Activated CD8-positive, alpha-beta memory T cell treated with anti-CD3 and anti-CD28 coated beads, Interleukin-2, amount 50 U/mL, for 24 hours (primary cell): Measurements from ENCODE around the gene UVRAG.
"Not testable (repeated sequence)": the region's sequence is repeated elsewhere in the genome, so short reads cannot be mapped to it uniquely, and the experiment has no call there.

Experiments used
- DNase-seq: peaks from one replicate; pipeline ENCODE4 v3.0.0-alpha.2; 2020; ENCODE audit errors: extremely low read depth

UVRAG gene

DNA sequence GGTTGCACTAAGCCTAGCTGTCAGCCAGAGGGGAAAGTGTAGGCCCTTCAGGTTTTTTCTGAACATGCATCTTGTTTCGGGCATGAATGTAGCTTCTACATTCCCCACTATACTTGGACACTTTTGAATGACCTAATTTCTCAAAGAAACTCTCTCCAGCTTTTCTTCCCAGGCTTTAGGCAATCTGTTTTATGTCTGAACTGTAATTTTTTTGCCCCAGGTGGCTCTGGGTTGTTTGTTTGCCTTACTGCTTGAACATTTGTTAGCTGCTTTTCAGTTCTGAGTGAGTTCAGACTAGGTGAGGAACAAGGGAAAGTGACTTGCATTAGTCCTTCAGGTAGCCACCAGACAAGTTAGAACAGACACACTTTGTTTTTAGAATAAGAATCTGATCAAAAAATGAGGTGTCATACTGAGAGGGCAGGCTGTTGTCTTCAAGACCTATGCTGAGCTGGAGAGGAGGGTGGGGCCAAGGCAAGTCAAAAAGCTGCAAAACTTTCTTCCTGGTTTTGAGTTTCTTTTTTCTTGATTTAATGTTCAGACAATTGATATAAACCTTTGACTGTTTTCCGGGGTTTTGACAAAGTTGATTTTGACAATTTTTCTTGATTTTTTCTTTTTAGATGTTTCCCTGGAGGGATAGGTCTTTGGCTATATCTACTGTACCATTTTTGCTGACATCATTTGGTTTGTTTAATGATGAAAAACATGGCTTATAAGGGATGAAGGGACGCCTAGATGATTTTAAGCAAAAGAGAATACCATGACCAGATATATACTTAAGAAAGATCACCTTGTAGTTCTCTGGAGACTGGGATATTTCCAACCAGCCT, 208.4 kb downstream of the UVRAG start:
- DNase-seq: no peak

DNA sequence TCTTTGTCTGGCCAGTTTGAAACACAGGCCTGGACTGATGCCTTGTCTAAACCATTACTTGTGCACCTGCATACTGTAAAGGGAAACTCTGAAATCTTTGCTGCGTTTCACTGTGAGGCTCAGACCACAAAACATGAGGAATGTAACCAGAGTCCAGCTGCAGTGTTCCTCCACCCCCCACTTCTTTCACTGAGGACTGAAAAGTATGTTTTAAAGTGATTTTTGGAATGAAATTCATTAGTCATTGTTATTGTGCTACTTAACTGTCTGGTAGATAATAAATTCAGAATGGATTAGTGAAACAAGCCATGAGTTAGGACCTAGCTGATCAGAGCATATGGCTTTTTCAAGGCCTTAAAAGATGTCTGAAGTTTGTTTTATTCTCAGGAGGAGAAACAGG, 210.1 kb downstream of the UVRAG start:
- DNase-seq: no peak

DNA sequence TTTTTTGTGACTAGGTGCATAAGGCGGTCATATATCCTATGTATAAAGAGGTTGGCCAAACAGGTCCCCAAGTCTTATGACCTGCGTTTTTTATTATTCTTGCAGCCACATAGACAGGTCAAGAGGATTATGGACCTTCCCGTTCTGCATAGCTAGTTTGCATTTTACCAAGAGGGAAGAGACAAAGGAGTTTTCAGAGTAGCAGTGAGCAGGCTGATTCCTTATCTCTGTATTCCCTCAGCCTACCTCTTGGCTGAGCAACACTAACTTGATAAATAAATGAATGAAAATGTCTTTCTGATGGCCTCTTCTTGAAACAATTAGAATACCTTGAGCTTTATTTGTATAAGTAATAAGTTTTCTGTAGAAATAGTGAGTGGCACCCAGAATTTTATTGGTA, 210.8 kb downstream of the UVRAG start:
- DNase-seq: no peak

DNA sequence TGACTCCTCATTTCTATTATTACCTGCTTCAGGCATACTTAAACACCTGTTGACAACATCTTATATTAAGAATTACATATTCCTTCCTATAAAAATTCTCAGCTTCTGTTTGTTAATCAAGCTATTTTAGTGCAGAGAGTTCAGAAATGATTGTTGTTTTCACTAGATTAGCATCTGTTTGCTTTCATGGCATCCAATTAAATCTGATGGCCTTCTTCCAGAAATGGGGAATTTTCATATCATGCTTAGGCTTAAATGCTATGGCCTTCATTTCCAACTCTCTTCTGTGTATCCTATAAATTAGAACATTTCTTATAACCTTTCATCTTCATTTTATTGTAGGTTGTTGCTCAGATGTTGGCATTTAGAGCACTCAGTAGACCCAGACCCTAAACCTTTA, 211.3 kb downstream of the UVRAG start:
- DNase-seq: no peak

DNA sequence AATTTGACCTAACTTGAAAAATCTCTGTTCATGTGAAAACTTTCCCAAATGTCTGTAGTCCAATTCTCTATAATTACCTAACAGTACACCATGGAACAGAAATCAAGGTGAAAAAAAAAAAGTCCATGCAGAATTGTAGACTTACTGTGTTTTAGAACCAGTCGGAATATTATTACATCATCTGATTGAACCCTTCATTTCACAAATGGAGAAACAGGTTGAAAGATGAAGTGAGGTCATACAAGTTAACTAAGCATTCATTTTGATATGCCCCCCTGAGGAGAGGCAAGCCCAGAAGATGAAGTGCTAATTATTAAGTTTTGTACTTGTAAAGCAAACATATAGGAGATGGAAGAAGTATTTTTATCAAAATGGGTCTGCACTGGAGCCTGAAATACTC, 211.9 kb downstream of the UVRAG start:
- no peak for DNase-seq

DNA sequence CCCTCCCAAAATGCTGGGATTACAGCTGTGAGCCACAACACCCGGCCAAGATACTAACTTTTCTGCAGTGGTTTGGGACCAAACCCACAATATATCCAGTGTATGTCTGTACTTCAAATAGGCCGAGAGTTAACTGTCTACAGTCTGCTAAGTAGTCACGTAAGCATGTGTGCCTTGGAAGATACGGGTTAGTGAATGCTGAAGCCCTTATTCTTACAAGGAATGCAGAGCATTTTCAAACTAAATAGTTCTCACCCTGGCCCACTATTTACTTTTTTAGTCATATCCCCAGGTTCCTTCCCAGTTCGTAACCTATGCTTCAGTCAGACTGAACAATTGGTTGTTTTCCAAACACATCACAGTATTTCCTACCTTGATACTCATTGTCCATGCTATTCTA, 215.3 kb downstream of the UVRAG start:
- DNase-seq: no peak

DNA sequence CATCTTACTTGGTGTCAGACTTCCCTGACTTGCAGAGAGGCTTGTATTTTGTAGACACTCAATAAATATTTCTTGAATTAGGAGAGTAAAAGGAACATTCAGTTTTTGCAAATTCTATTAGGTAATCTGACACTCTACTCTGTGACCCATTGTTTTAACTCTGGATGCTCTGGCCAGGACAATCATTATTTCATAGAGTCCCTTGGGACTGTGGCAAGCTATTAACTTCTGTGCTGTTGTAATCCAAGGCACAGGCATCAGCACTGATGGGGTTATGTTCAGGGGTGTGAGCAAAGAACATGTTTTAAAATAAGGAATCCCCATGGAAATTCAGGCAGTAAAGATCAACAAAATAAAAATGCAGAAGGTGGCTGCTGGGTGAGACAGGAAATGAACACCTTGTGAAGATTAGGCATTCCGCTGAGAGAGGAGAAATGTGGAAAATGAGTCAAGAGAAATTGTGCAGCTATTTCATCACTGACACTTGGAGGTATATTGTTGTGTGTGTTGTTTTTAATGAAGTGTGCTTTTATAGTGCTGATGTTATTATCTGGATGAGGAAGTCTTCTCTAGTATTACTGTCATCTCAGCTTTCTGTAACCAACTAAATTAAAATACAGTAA, 216.1 kb downstream of the UVRAG start:
- DNase-seq: no peak

DNA sequence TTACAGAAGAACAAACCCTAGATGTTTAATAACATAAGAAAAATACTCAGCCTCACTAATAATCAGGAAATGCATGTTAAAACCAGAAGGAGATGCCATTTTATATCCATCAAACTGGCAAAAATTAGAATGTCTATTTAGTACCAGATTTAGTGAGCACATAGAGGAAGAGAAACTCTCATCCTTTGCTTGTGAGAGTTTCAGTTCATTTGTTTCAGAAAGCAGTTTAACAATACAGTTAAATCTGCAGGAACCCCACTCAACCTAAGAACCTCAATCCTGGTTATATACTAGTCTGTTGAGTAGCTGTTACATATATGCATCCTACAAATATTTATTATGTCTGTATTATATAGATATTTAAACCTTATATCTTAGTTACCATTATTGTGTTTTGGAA, 218.7 kb downstream of the UVRAG start:
- no peak for DNase-seq

DNA sequence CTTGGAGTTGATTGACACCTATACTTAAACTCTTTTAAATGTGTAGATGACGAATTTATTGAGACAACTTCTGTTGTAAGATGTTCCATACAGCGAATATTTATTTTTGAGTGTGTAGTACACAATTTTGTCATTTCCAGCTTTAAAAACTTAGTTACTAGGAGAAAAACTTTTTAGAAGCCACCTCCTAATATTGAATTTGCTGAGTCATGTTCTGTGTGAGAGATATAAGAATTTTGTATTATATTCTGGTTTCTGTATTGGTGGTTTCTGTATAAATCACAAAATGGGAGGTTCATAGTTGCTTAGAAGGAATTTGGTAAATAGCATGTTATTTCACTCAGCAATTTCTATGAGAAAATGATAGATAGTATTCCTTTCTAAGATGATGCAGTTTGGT, 220.0 kb downstream of the UVRAG start:
- no peak for DNase-seq

DNA sequence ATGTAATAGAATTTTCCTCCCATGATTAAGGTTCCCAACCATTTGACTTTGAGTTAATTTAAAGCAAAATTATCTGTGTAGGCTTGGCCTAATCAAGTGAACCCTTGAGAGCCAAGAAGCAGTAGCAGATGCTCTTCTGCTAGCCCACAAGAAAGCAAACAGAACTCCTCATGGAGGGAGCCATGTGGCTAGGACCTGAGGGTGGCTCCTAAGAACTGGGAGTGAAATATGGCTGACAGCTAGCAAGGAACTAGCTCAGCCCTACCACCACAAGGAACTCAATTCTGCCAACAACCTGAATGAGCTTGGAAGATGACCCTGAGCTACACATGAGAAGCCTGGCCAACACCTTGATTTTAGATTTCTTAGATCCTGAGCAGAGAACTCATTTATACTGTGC, 223.6 kb downstream of the UVRAG start:
- no peak for DNase-seq

DNA sequence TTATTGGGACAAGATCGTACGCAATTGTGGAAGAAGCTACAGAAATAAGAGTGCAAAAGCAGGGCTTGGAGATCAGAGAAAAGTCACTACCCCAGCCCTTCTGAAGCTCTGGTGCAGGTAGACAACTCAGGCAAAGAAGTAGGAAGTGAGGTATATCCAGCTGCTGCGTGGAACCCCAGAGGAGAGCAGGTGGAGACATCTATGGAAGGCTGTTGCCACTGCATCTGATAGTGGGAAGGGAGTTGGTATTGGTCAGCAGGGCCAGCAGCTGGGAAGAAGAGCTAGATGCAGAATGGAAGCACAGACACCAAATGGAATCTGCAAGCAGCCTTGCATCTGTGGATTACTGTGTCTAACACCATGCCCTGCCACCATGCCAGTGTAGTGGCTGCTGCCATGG, 226.2 kb downstream of the UVRAG start:
- DNase-seq: no peak

DNA sequence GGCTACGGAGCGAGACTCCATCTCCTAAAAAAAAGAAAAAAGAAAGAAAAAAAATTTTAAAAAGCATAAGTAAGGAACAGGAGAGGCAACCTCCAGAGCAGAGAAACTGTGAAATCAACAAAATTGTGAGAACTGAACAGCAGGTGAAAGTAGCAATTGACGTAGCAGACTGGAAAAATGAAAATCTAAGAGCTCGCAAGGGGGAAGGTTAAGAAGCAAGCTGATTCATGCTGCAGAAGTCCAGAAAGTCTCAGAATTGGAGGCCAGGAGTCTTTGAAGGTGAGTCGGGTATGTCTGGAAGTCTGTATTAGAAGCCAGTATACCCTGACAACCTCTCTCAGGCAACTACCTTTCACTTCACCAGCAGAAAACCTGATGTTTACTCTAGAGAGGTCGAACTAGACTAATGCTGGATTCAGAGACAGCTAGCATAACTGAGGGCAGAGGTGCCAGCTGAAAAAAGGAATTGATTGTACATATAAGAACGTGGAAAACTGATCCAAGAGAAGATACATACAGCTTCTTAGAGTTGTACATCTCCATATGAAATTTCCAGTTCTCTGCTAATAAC, 229.8 kb downstream of the UVRAG start:
- no peak for DNase-seq

DNA sequence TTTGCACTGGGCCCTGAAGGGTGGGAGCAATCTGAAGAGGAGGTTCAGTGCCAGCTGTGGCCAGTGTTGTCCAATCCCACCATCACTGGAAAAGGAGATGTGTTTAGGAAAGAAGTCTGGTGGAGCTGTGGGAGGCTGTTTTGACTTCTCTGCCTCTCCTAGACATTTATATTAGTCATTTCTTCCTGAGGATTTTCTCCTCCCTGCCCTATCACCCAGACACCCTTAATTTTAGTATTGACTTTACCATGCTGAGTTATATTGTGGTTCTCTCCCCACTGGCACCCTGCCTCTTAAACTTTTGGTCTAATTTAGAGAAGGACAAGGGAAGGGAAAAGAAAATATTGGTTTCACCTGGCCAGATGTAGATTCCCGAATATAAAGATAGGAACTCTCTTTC, 232.2 kb downstream of the UVRAG start:
- no peak for DNase-seq

DNA sequence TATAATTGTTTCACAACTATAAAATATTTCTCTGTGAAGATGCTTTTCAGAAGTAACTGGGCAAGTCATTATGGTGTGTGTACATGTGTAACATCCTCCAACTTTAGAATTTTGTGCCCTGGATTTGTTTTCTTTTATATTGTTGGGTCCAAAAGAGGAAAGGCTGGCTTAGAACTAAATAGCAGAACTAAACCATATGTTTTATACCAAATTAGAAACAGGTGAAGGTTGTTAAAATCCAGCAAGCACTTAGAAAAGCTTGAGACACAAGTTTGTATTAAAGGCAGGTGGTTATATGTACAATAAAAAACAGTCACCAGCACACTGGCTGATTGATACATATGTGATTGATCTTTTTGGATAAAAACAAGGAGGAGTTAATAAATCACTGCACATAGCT, 232.8 kb downstream of the UVRAG start:
- no peak for DNase-seq

DNA sequence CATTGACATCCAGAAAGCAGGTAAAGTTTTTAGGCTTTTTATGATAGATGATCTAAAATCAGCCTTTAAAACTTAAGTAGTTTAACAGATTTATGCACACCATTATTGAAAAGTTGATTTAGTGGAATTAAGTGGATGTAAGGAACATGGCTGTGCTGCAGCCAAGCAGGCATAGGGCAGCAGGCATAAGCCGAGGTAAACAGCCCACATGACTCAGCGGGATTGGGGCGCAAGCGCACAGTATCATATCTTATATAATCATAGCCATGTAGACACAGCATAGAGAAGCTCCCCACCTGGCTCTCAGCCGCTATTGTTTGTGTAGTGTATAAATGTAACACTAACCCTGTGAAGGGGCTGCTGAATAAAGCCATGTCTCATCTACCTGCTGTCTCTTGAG, 233.8 kb downstream of the UVRAG start:
- no peak for DNase-seq

DNA sequence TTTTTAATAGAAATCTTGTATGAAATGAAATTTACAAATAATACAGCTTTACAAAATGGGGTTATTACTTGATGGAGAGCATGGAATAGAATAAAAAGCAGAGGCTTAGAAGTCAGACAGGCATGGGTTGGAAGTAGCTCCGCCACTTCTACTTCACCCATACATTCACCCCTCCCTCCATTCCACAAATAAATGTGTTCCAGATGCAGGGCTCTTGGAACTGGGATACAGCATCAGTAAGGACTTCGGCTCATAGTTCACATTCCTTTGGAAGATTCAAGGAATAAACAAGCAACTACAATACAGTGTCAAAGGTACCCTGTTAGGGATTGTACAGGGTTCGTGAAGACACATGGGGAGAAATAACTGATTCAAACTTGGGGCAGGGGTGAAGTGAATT, 234.5 kb downstream of the UVRAG start:
- DNase-seq: no peak

DNA sequence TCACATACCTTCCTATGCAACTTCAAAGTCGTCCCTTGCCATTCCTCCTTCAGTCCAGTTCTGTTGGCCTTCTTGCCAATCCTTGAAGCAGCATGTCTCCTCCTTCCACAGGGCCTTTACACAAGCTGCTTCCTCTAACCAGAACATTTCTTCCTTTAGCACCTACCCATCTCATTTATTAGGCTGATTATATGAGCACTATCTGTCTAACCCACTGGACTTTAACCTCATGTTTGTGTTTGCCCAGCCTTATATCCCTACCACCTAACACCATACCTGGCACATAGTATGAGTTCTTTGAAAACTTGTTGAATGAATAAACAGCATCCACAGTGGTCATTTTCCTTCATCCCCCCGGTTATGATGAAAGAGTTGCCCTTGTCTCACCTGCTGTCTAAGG, 236.9 kb downstream of the UVRAG start:
- no peak for DNase-seq

DNA sequence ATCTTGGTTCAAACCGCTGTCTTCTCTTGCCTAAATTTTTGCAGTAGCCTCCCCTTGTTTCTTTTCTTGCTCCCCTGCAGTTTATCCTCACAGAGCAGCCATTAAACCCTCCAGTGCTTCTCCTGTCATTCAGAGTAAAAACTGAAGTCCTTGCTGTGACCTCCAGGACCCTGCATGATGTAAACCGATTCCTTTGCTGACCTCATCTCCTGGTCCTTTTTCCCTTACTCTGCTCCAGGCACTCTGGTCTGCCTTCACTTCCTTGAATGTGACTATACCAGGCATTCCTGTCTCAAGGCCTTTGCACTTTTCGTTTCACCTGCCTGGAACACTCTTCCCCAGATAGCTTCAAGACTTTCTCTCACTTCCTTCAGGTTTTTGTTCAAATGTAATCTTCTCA, 239.3 kb downstream of the UVRAG start:
- DNase-seq: no peak

DNA sequence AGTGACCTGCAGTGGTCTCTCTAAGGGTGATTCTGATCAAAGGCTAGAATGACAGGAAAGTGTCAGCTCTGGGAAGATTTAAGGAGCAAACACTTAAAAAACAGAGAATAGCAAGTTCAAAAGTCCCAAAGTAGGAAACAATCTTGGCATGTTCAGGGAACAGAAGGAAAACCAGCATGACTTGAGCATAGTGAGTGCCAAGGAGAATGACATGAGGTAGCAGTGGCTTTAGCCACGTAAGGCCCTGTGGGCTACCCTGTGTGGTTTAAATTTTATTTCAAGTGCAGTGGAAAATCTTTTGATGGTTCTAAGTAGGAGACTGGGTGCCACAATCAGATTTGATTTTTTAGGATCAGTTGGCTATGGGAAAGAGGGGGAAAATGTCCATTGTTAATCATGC, 241.9 kb downstream of the UVRAG start:
- DNase-seq: no peak

DNA sequence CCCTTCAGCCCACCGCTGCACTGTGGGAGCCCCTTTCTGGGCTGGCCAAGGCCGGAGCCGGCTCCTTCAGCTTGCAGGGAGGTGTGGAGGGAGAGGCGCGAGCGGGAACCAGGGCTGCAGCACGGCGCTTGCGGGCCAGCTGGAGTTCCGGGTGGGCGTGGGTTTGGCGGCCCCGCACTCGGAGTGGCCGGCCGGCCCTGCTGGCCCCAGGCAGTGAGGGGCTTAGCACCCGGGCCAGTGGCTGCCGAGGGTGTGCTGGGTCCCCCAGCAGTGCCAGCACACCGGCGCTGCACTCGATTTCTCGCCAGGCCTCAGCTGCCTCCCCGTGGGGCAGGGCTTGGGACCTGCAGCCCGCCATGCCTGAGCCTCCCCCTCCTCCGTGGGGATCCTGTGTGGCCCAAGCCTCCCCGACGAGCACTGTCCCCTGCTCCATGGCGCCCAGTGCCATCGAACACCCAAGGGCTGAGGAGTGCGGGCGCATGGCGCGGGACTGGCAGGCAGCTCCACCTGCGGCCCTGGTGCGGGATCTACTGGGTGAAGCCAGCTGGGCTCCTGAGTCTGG, 245.5 kb downstream of the UVRAG start:
- not testable (repeated sequence) for DNase-seq

DNA sequence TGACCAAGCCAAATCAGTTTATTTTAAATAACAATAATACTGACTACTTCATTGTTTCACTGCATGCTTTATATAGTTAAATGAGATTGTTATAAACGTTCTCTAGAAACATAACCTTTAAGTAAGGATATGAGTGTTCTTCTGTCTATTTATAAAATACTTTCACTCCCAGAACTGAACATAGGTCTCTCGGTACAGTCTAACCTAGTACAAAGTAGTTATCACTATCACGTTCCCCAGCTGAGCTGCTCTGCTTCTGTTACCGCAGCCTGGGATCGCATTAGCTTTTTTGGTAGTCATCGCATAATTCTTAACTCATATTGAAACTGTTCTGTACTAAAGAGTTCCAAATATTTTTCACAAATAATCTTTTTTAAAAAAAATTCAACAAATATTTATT, 247.7 kb downstream of the UVRAG start:
- no peak for DNase-seq

DNA sequence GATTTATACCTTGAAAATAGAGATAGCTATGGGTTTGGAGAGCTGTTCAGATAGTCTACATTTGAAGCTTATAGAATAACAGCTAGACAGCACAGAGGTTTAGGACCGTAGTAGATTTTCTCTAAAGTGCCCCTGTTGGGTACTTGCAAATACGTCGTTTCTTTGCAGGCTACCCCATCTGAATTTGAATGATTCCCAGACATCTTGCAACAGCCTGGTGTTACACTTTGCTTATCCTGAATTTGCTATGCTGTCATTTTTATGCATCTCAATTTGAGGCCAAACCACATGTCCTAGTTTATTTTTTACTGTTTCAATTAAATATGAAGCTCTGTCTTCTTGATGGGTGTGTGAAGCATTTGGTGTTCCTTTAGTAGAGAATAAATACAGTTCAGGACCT, 249.2 kb downstream of the UVRAG start:
- DNase-seq: no peak

DNA sequence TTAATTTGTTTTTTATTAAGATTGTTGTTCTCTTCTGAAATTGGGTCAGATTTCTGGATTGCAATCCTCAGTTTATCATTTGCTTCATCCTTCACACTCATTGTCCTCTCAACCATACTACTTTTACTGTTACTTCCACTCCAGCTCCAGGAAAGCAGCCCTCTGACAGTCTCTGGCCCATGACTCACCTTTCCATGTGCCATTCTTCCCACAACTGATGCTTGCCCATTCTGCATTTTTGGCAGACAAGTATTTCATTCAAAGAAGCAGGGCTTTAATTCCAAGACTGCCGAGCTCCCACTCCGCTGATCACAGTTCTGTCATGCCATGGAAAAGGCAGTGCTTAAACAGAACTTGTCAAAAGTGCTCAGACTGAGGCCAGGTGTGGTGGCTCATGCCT, 252.1 kb downstream of the UVRAG start:
- no peak for DNase-seq
